Smooth muscle cell (in vitro differentiated cells): ENCODE results near the gene SLC9A2. TPM values are rescaled to one million over a fixed set of nuclear protein-coding genes. Genes with fewer than 3 reads are reported as not detected.
A peak's percentile ranks its signal among the peaks of the same experiment; 100 is the strongest.

Experiments used
- DNase-seq: peaks from one replicate; lab custom pipeline; 2025; ENCODE audit not compliant: unreplicated experiment; lab: John Stamatoyannopoulos, UW
- H2AFZ ChIP-seq: fragments of 200-600 bp; sonication (generic); 2 replicates; pipeline ENCODE4 v1.6.0; 2016; ENCODE audit warnings: antibody characterized with exemption, low read depth, mild to moderate bottlenecking
- H3F3A ChIP-seq: fragments of 200-600 bp; sonication (generic); 2 replicates; pipeline ENCODE4 v1.6.0; 2017; ENCODE audit warnings: antibody characterized with exemption, low read depth
- H3K27ac ChIP-seq: fragments of 200-600 bp; sonication (generic); 2 replicates; pipeline ENCODE4 v1.5.1; 2016; ENCODE audit warnings: low read depth, mild to moderate bottlenecking
- H3K27me3 ChIP-seq: fragments of 200-600 bp; sonication (generic); 2 replicates; pipeline ENCODE4 v1.6.1; 2016; ENCODE audit warnings: low read depth, mild to moderate bottlenecking
- H3K36me3 ChIP-seq: fragments of 200-600 bp; sonication (generic); 2 replicates; pipeline ENCODE4 v1.5.1; 2016; ENCODE audit warnings: low read depth
- H3K4me1 ChIP-seq: fragments of 200-600 bp; sonication (generic); 2 replicates; pipeline ENCODE4 v1.5.1; 2016; ENCODE audit warnings: low read depth
- H3K4me2 ChIP-seq: fragments of 200-600 bp; sonication (generic); 2 replicates; pipeline ENCODE4 v1.6.0; 2016; ENCODE audit warnings: mild to moderate bottlenecking
- H3K4me3 ChIP-seq: fragments of 200-600 bp; sonication (generic); 2 replicates; pipeline ENCODE4 v1.5.1; 2016; ENCODE audit warnings: mild to moderate bottlenecking
- H3K79me2 ChIP-seq: fragments of 200-600 bp; sonication (generic); 2 replicates; pipeline ENCODE4 v1.6.0; 2016; ENCODE audit warnings: low read depth, mild to moderate bottlenecking
- H3K9ac ChIP-seq: fragments of 200-600 bp; sonication (generic); 2 replicates; pipeline ENCODE4 v1.6.0; 2016; ENCODE audit warnings: low read depth
- H3K9me3 ChIP-seq: fragments of 200-600 bp; sonication (generic); replicated peaks from 2 replicates; pipeline ENCODE4 v1.5.1; 2016; ENCODE audit warnings: low read depth
- H4K20me1 ChIP-seq: fragments of 200-600 bp; sonication (generic); 2 replicates; pipeline ENCODE4 v1.6.0; 2016; ENCODE audit warnings: low read depth
- CTCF ChIP-seq: fragments of 200-600 bp; sonication (generic); IDR thresholded peaks from 2 replicates; pipeline ENCODE4 v1.5.1; 2017; ENCODE audit warnings: borderline replicate concordance, mild to moderate bottlenecking, antibody characterized with exemption; ENCODE audit not compliant: insufficient read depth, poor library complexity, severe bottlenecking
- WGBS: methylation state at CpG from one replicate; pipeline ENCODE4 v1.1.7; 2016; ENCODE audit warnings: low lambda C conversion rate; 5-methylcytosine and 5-hydroxymethylcytosine counted together
- polyA plus RNA-seq: library from polyadenylated mRNA; unstranded; fragments of >200 nt; fragmentation: Nextera tagmentation; extraction: Ambion mirVana; gene quantifications from 2 replicates; pipeline ENCODE4 v1.2.1, GENCODE V29; 2016
- total RNA-seq: library from RNA; depleted of rRNA; stranded (reverse); fragments of >200 nt; gene quantifications from 2 replicates; pipeline ENCODE4 v1.2.3, GENCODE V29; 2014

SLC9A2 gene
- total and polyA plus RNA-seq, 2 experiments from 2014 or later: not detected

GRCh38 chr2:102703748-102704147 is 84.4 kb downstream of the SLC9A2 start:
- Histone ChIP-seq H2AFZ (no peak overlapping the region), H3K4me2 (no peak overlapping the region), H3K79me2 (no peaks in the 10 kb centered on the region), H3K9ac (no peak overlapping the region), H3K4me3 (no peak overlapping the region), H3K4me1 (no peaks in the 10 kb centered on the region), H3K27ac (no peak overlapping the region), H3K36me3 (no peaks in the 10 kb centered on the region), H4K20me1 (no peaks in the 10 kb centered on the region), H3K9me3 (no peaks in the 10 kb centered on the region), H3K27me3 (peaks cover 12% of the 10 kb centered on the region), H3F3A (no peaks in the 10 kb centered on the region)
- TF ChIP-seq CTCF: peak; percentile 31
- no peak for DNase-seq

- Histone ChIP-seq H3K79me2 (no peaks in the 10 kb centered on the region), H3F3A (no peaks in the 10 kb centered on the region), H3K4me3 (no peak overlapping the region), H3K27ac (no peak overlapping the region), H3K9me3 (no peaks in the 10 kb centered on the region), H3K4me1 (no peaks in the 10 kb centered on the region), H3K36me3 (no peaks in the 10 kb centered on the region), H3K27me3 (peaks cover 12% of the 10 kb centered on the region), H2AFZ (no peak overlapping the region), H3K9ac (no peak overlapping the region), H3K4me2 (no peak overlapping the region), H4K20me1 (no peaks in the 10 kb centered on the region)
- no peak for DNase-seq
- no peak for TF ChIP-seq CTCF
- 58% methylated on average over 12 of the region's 12 CpGs for WGBS
These were observed 85.2 kb downstream of the SLC9A2 start for GRCh38 chr2:102704531-102704930.

GRCh38 chr2:102707796-102708695 is 88.7 kb downstream of the SLC9A2 start:
- Histone ChIP-seq H3K4me1 (no peaks in the 10 kb centered on the region), H3K36me3 (no peaks in the 10 kb centered on the region), H2AFZ (no peak overlapping the region), H3F3A (no peaks in the 10 kb centered on the region), H3K9ac (no peak overlapping the region), H3K9me3 (no peaks in the 10 kb centered on the region), H3K4me2 (no peak overlapping the region), H4K20me1 (no peaks in the 10 kb centered on the region), H3K79me2 (no peaks in the 10 kb centered on the region), H3K4me3 (no peak overlapping the region), H3K27me3 (peaks cover 3% of the 10 kb centered on the region), H3K27ac (no peak overlapping the region)
- no peak for DNase-seq
- WGBS: 82% methylated on average over 20 of the region's 20 CpGs
- TF ChIP-seq CTCF: no peak
